ENCODE data around the gene TAP2. TPM values are rescaled to one million over a fixed set of nuclear protein-coding genes. Genes with fewer than 3 reads are reported as not detected.
A peak's percentile ranks its signal among the peaks of the same experiment; 100 is the strongest.

Gene TAP2
- 59.9 TPM for total RNA-seq (2021; ENCODE audit: unreplicated experiment)
- 43.9 and 67.4 TPM in 2 replicates for polyA plus RNA-seq (2012)
- percentile 73 among the genes with signal in this experiment for Bru-seq, nascent RNA
- BruChase-seq, experiment 1, labeled RNA remaining after a 6-hour chase, result percentile 97 among the genes with signal in this experiment
- BruChase-seq, experiment 2, labeled RNA remaining after a 2-hour chase, result percentile 93 among the genes with signal in this experiment
- long read RNA-seq, full-length matches to known transcripts, result 2 of 11 reads
- long read RNA-seq, partial matches to known transcripts, result 2 of 11 reads
- long read RNA-seq, other reads (novel, unspliced or antisense), result 7 of 11 reads

GRCh38 chr6:32838114-32838958, at the start of gene TAP2:
Gene TAP2 (minus strand): TSS chr6:32838739. CDS start chr6:32838233, 506 bp downstream.
- Histone ChIP-seq H3K27me3 (ENCODE audit: insufficient read depth, low read length) (no peaks in the 10 kb centered on the region), H2AFZ (ENCODE audit: low read depth, low read length, poor library complexity, severe bottlenecking) (no peak within 1 kb of the TSS), H3K79me2 (ENCODE audit: insufficient read depth, low read length) (peaks cover 9% of the 10 kb centered on the region; the same call in 1 of the 2 replicates), H3K27ac (ENCODE audit: low read depth, low read length) (peak within 1 kb of the TSS; percentile 81), H3K9me2 (ENCODE audit: insufficient read depth) (no peaks in the 10 kb centered on the region), H4K20me1 (ENCODE audit: insufficient read depth) (no peaks in the 10 kb centered on the region), H3K4me3 (replicated peaks in 1 of 2; ENCODE audit: low read depth in 1 of 2, low read length in 2 of 2) (peak within 1 kb of the TSS; percentile 83 to 84), H3K9ac (ENCODE audit: low read length) (peak within 1 kb of the TSS; percentile 92), H3K9me3 (ENCODE audit: control insufficient read depth in 1 of 2, insufficient read depth in 1 of 2, low read depth in 1 of 2, low read length in 2 of 2) (no peaks in the 10 kb centered on the region), H3K4me1 (ENCODE audit: control insufficient read depth in 1 of 2, insufficient read depth in 2 of 2, low read length in 2 of 2) (peaks cover 6 to 20% of the 10 kb centered on the region in 2 experiments; a peak in 3 of 4 replicates), H3K36me3 (ENCODE audit: control insufficient read depth in 1 of 2, insufficient read depth in 2 of 2, low read length in 2 of 2) (peaks cover 0 to 17% of the 10 kb centered on the region in 2 experiments; a peak in 2 of 4 replicates), H3K4me2 (ENCODE audit: low read length) (peak within 1 kb of the TSS; percentile 98)
- BruUV-seq (replicated peaks), result TSS peak; percentile 52
- ATAC-seq (peak; percentile 92), DNase-seq (ENCODE audit: low read depth, low spot score) (peak; percentile 79)
- ChIA-PET POLR2A (interaction anchor here (0.7 to 3.0 kb wide), 12 partner anchors 11 to 147 kb away, joined by 3 to 23 read pairs (median 6); partner anchors contain the start of genes PSMB9 and TAP1), RAD21 (ENCODE audit: low non-redundant PET in 1 of 2, low total read pairs in 2 of 2, uncharacterized antibody in 2 of 2, unreplicated experiment in 2 of 2) (interaction anchor here (0.7 to 2.5 kb wide), 16 partner anchors 13 to 593 kb away, joined by 3 to 36 read pairs (median 4); partner anchors contain the start of genes PSMB9 (in 2 of the 2) and TAP1 (in 2 of the 2)), CTCF (interaction anchor here (0.6 to 3.5 kb wide), 33 partner anchors 11 to 1024 kb away, joined by 3 to 189 read pairs (median 4); partner anchors contain the start of genes HLA-DMA, HLA-DOB, PSMB9 and TAP1)
- intact Hi-C loops (cut with micrococcal nuclease), result loop anchor here (1.0 to 5.0 kb wide), 3 partner anchors 16 to 109 kb away; partner anchors contain the start of gene PSMB9
- TF ChIP-seq MAX (IDR thresholded peaks at IDR 0.05) (peak; percentile 76), TCF7L2 (IDR thresholded peaks at IDR 0.05; ENCODE audit: borderline replicate concordance, extremely low read depth, insufficient read depth, insufficient read length) (peak; percentile 18), ATF3 (IDR thresholded peaks at IDR 0.05) (no peak), SIN3A (IDR thresholded peaks at IDR 0.05; ENCODE audit: low read depth) (no peak; the same call in 1 of the 2 replicates), RAD21 (IDR thresholded peaks at IDR 0.05; ENCODE audit: low read depth) (peak; percentile 97), EZH2phosphoT487 (IDR thresholded peaks at IDR 0.05; ENCODE audit: borderline replicate concordance) (no peak), CBX3 (IDR thresholded peaks at IDR 0.05; ENCODE audit: low read depth) (no peak), SRF (IDR thresholded peaks at IDR 0.05; ENCODE audit: low read depth) (no peak), ELF1 (IDR thresholded peaks at IDR 0.05; ENCODE audit: borderline replicate concordance, low read depth) (no peak), ZFX (IDR thresholded peaks at IDR 0.05) (peak; percentile 36; the same call in 1 of the 2 replicates), EGR1 (IDR thresholded peaks at IDR 0.05; ENCODE audit: low read depth) (no peak), YY1 (IDR thresholded peaks at IDR 0.05; ENCODE audit: extremely low read depth, insufficient replicate concordance, low read depth, low read length) (peak; percentile 50), REST (IDR thresholded peaks at IDR 0.05; ENCODE audit: low read depth) (no peak), ZNF274 (IDR thresholded peaks at IDR 0.05; ENCODE audit: low read depth, low read length) (no peak), ZBTB33 (IDR thresholded peaks at IDR 0.05; ENCODE audit: extremely low read depth, insufficient replicate concordance, low read length) (no peak), EZH2 (IDR thresholded peaks at IDR 0.05) (no peak), POLR2AphosphoS5 (IDR thresholded peaks at IDR 0.05; ENCODE audit: low read depth, low read length) (peak; percentile 75), JUND (IDR thresholded peaks at IDR 0.05) (no peak), CEBPB (IDR thresholded peaks at IDR 0.05; ENCODE audit: low read depth) (no peak)

Measured in HCT116 (cell line).